Upper lobe of right lung (tissue), 1 donor: ENCODE results near the gene HOXD13. TPM values are rescaled to one million over a fixed set of nuclear protein-coding genes. Genes with fewer than 3 reads are reported as not detected.

Experiments used
- ATAC-seq: fragments of 200-7000 bp; cut with Tn5 transposase; one replicate; pipeline ENCODE4 v1.9.1; 2020; ENCODE audit warnings: mild to moderate bottlenecking, moderate library complexity
- DNase-seq: peaks from one replicate; pipeline ENCODE4 v3.0.0-alpha.2; 2020
- H3K27ac ChIP-seq: fragments of 200-600 bp; one replicate; pipeline ENCODE4 v1.8.0; 2022
- H3K27me3 ChIP-seq: fragments of 200-600 bp; one replicate; pipeline ENCODE4 v1.8.0; 2022; ENCODE audit warnings: mild to moderate bottlenecking
- H3K36me3 ChIP-seq: fragments of 200-600 bp; one replicate; pipeline ENCODE4 v1.8.0; 2022
- H3K4me1 ChIP-seq: fragments of 200-600 bp; one replicate; pipeline ENCODE4 v1.8.0; 2022
- H3K4me3 ChIP-seq: fragments of 200-600 bp; one replicate; pipeline ENCODE4 v1.8.0; 2022; ENCODE audit warnings: mild to moderate bottlenecking
- H3K9me3 ChIP-seq: fragments of 200-600 bp; one replicate; pipeline ENCODE4 v1.8.0; 2022
- CTCF ChIP-seq: fragments of 200-600 bp; IDR thresholded peaks from one replicate; pipeline ENCODE4 v1.8.0; 2022; ENCODE audit warnings: antibody characterized with exemption
- intact Hi-C: fragments of 100-400 bp; cut with DNase I; formaldehyde crosslinking; loops from one replicate; pipeline ENCODE4 v1.11.0; 2022
- total RNA-seq: library from RNA; stranded (reverse); fragmentation: NEBNext Ultra II Directional; extraction: Animal tissue kit (Norgen Biotek cat#: 25700); gene quantifications from one replicate; pipeline ENCODE4 v1.2.1, GENCODE V29; 2021
- donor health status: DM: no; HTN: yes; CAD: no; lungs with severe emphysema.

HOXD13 gene
- total RNA-seq, 1 donor from 2014 or later, result not detected

GRCh38 chr2:176074919-176075425 is 17.5 kb upstream of the HOXD13 start:
- H3K27me3 ChIP-seq, result peaks cover 100% of the 10 kb centered on the region
- H3K4me1 ChIP-seq, result no peaks in the 10 kb centered on the region
- no peaks in the 10 kb centered on the region for H3K9me3 ChIP-seq
- DNase-seq (no peak), ATAC-seq (no peak)
- no peak overlapping the region for H3K27ac ChIP-seq
- H3K36me3 ChIP-seq, result no peaks in the 10 kb centered on the region
- TF ChIP-seq CTCF, result no peak
- intact Hi-C loops, result no loop called here
- no peak overlapping the region for H3K4me3 ChIP-seq

- H3K27me3 ChIP-seq, result peaks cover 97% of the 10 kb centered on the region
- no peaks in the 10 kb centered on the region for H3K36me3 ChIP-seq
- no peaks in the 10 kb centered on the region for H3K4me1 ChIP-seq
- intact Hi-C loops, result no loop called here
- DNase-seq (no peak), ATAC-seq (no peak)
- H3K9me3 ChIP-seq, result no peaks in the 10 kb centered on the region
- TF ChIP-seq CTCF, result no peak
- H3K4me3 ChIP-seq, result no peak overlapping the region
- H3K27ac ChIP-seq, result no peak overlapping the region
Measured at GRCh38 chr2:176075481-176075880, 17.0 kb upstream of the HOXD13 start.

- peaks cover 97% of the 10 kb centered on the region for H3K27me3 ChIP-seq
- no peaks in the 10 kb centered on the region for H3K4me1 ChIP-seq
- DNase-seq (no peak), ATAC-seq (no peak)
- no peak for TF ChIP-seq CTCF
- no peak overlapping the region for H3K27ac ChIP-seq
- no peaks in the 10 kb centered on the region for H3K36me3 ChIP-seq
- no peaks in the 10 kb centered on the region for H3K9me3 ChIP-seq
- intact Hi-C loops, result no loop called here
- no peak overlapping the region for H3K4me3 ChIP-seq
Measured at GRCh38 chr2:176076063-176076462, 16.5 kb upstream of the HOXD13 start.

- Histone ChIP-seq H3K4me1 (no peaks in the 10 kb centered on the region), H3K27ac (no peak overlapping the region), H3K9me3 (no peaks in the 10 kb centered on the region), H3K4me3 (no peak overlapping the region), H3K27me3 (peaks cover 97% of the 10 kb centered on the region), H3K36me3 (no peaks in the 10 kb centered on the region)
- no peak for ATAC-seq
- TF ChIP-seq CTCF, result no peak
- DNase-seq, result no peak
- intact Hi-C loops, result no loop called here
Measured at GRCh38 chr2:176076796-176077195, 15.7 kb upstream of the HOXD13 start.

- Histone ChIP-seq H3K4me3 (no peak overlapping the region), H3K9me3 (no peaks in the 10 kb centered on the region), H3K27ac (no peak overlapping the region), H3K27me3 (peaks cover 97% of the 10 kb centered on the region), H3K36me3 (no peaks in the 10 kb centered on the region), H3K4me1 (no peaks in the 10 kb centered on the region)
- DNase-seq (no peak), ATAC-seq (no peak)
- no peak for TF ChIP-seq CTCF
- intact Hi-C loops, result no loop called here
Measured at GRCh38 chr2:176078541-176079284, 13.8 kb upstream of the HOXD13 start.
